ENCODE data around the gene PLXNA3. TPM values are rescaled to one million over a fixed set of nuclear protein-coding genes. Genes with fewer than 3 reads are reported as not detected.
"Not testable (repeated sequence)": the region's sequence is repeated elsewhere in the genome, so short reads cannot be mapped to it uniquely, and the experiment has no call there.

Gene PLXNA3
- total and polyA plus RNA-seq, 12 donors = 9.7 to 35.3 (median 16.7) TPM

DNA sequence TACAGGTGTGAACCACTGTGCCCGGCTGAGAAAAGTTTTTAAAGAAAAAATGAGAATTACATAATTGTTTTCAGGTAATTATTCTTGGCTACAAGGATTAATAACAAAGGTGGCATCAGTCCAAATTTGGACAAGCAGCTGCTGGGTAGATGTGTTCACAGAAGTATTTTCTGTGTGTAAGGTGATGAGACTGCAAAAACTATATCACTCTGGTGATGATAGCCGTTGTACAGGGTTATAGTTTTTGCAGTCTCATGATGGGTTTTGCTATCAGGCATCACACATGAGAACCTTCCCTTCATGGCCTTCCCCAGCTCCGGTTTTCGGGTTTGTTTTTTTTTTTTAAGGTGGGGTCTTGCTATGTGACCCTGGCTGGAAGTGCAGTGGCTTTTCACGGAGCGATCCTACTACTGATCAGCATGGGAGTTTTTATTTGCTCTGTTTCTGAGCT lies 37.4 kb downstream of the PLXNA3 start:
- DNase-seq (no peak), ATAC-seq (no peak)
- intact Hi-C loops (cut with DNase I) = no loop called here
- Histone ChIP-seq H3K36me3 (no peaks in the 10 kb centered on the region), H3K27ac (no peak overlapping the region), H3K4me3 (no peak overlapping the region), H3K9me3 (peaks cover 0 to 4% (median 0%) of the 10 kb centered on the region in 11 donors), H3K4me1 (peaks cover 0 to 3% (median 0%) of the 10 kb centered on the region in 9 donors), H3K27me3 (peaks cover 0 to 4% (median 0%) of the 10 kb centered on the region in 7 donors)
- TF ChIP-seq CTCF (IDR thresholded peaks at IDR 0.05) = no peak
- WGBS, 2 donors = 62 to 73% methylated on average over 6 of the region's 6 CpGs

GRCh38 chrX:154496591-154497137 lies 38.6 kb downstream of the PLXNA3 start:
- H3K27ac ChIP-seq; H3K4me1 ChIP-seq; ATAC-seq; DNase-seq; intact Hi-C loops (cut with DNase I); H3K4me3 ChIP-seq; H3K9me3 ChIP-seq; H3K27me3 ChIP-seq; H3K36me3 ChIP-seq: not testable (repeated sequence)
- WGBS, 2 donors = 83 to 87% methylated on average over 4 of the region's 4 CpGs

GRCh38 chrX:154501423-154501822 lies 43.3 kb downstream of the PLXNA3 start:
- H3K27ac ChIP-seq; DNase-seq; intact Hi-C loops (cut with DNase I); H3K4me3 ChIP-seq; H3K4me1 ChIP-seq; H3K9me3 ChIP-seq; ATAC-seq; H3K27me3 ChIP-seq: not testable (repeated sequence)
- H3K36me3 ChIP-seq = peaks cover 0 to 17% (median 0%) of the 10 kb centered on the region in 9 donors
- 93% methylated on average over 7 of the region's 7 CpGs for WGBS, 2 donors

GRCh38 chrX:154502098-154502497 lies 44.0 kb downstream of the PLXNA3 start:
- DNase-seq (no peak), ATAC-seq (no peak)
- Histone ChIP-seq H3K27me3 (no peaks in the 10 kb centered on the region), H3K9me3 (no peaks in the 10 kb centered on the region), H3K36me3 (peaks cover 0 to 24% (median 0%) of the 10 kb centered on the region in 9 donors), H3K27ac (no peak overlapping the region), H3K4me3 (no peak overlapping the region), H3K4me1 (no peaks in the 10 kb centered on the region)
- WGBS, 2 donors = 84 to 85% methylated on average over 8 of the region's 8 CpGs
- TF ChIP-seq CTCF (IDR thresholded peaks at IDR 0.05) = no peak
- intact Hi-C loops (cut with DNase I) = no loop called here

DNA sequence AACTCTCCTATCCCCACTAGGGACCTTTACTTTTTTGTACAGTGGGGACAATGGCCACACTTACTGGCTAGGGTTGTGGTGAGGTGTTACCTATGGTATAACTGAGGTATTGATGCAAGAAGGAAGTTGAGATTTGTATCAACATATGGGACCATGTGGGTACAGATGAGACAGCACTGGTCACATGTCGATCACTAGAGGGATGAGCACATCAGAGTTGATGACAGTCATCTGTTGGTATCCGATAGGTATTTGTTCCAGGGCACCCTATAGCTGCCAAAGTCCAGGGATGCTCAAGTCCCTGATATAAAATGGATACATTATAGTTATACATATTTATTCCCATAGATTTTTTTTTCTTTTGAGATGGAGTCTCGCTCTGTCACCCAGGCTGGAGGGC lies 44.9 kb downstream of the PLXNA3 start:
- WGBS, 2 donors = 87 to 93% methylated on average over 3 of the region's 3 CpGs
- no peak for TF ChIP-seq CTCF (IDR thresholded peaks at IDR 0.05)
- no peak for ATAC-seq
- intact Hi-C loops (cut with DNase I) = no loop called here
- Histone ChIP-seq H3K36me3 (peaks cover 0 to 33% (median 0%) of the 10 kb centered on the region in 9 donors), H3K4me1 (no peaks in the 10 kb centered on the region), H3K27me3 (no peaks in the 10 kb centered on the region), H3K9me3 (no peaks in the 10 kb centered on the region), H3K4me3 (no peak overlapping the region), H3K27ac (no peak overlapping the region)
- DNase-seq = no peak

All from heart right ventricle (tissue), 16 donors.